DOHH2 (cell line): ENCODE measurements around the gene STK4.

Experiments used
- H3F3A ChIP-seq: fragments of 200-600 bp; sonication (generic), shearing (Covaris generic); 2 replicates; pipeline ENCODE4 v1.6.0; 2016; ENCODE audit warnings: antibody characterized with exemption, mild to moderate bottlenecking; ENCODE audit not compliant: control insufficient read depth, insufficient read depth
- H3K27ac ChIP-seq: fragments of 200-600 bp; sonication (generic); 2 replicates; pipeline ENCODE4 v1.5.1; 2014; ENCODE audit warnings: low read depth, mild to moderate bottlenecking, low read length, moderate library complexity
- H3K27me3 ChIP-seq: fragments of 200-600 bp; sonication (generic); 2 replicates; pipeline ENCODE4 v1.6.1; 2014; ENCODE audit warnings: mild to moderate bottlenecking, low read length, mixed read lengths; ENCODE audit not compliant: control insufficient read depth
- H3K36me3 ChIP-seq: fragments of 200-600 bp; sonication (generic); 2 replicates; pipeline ENCODE4 v1.6.1; 2014; ENCODE audit warnings: mild to moderate bottlenecking, low read length, moderate library complexity, mixed read lengths; ENCODE audit not compliant: control insufficient read depth
- H3K4me1 ChIP-seq: fragments of 200-600 bp; sonication (generic); 2 replicates; pipeline ENCODE4 v1.6.1; 2014; ENCODE audit warnings: mild to moderate bottlenecking, low read length, mixed read lengths; ENCODE audit not compliant: control insufficient read depth
- H3K4me2 ChIP-seq: fragments of 200-600 bp; sonication (generic); 2 replicates; pipeline ENCODE4 v1.6.0; 2014; ENCODE audit warnings: mild to moderate bottlenecking, low read length, moderate library complexity
- H3K4me3 ChIP-seq: fragments of 200-600 bp; sonication (generic); 2 replicates; pipeline ENCODE4 v1.5.1; 2014; ENCODE audit warnings: mild to moderate bottlenecking, low read length, mixed read lengths
- H3K79me2 ChIP-seq: fragments of 200-600 bp; sonication (generic); 2 replicates; pipeline ENCODE4 v1.6.1; 2014; ENCODE audit warnings: mild to moderate bottlenecking, low read length, mixed read lengths; ENCODE audit not compliant: control insufficient read depth
- H3K9me2 ChIP-seq: fragments of 200-600 bp; sonication (generic); replicated peaks from 2 replicates; pipeline ENCODE4 v1.6.1; 2014; ENCODE audit warnings: mild to moderate bottlenecking, low read length, mixed read lengths; ENCODE audit not compliant: control insufficient read depth
- H3K9me3 ChIP-seq: fragments of 200-600 bp; sonication (generic); 2 replicates; pipeline ENCODE4 v1.6.1; 2014; ENCODE audit warnings: antibody characterized with exemption, low read length, mixed read lengths; ENCODE audit not compliant: control insufficient read depth, insufficient read depth
- H4K20me1 ChIP-seq: fragments of 200-600 bp; sonication (generic); 2 replicates; pipeline ENCODE4 v1.6.0; 2014; ENCODE audit warnings: low read depth, mild to moderate bottlenecking, antibody characterized with exemption, low read length, moderate library complexity; ENCODE audit not compliant: control insufficient read depth, insufficient read depth
- EZH2phosphoT487 ChIP-seq: fragments of 200-600 bp; sonication (generic); IDR thresholded peaks from 2 replicates; pipeline ENCODE4 v1.6.1; 2017; ENCODE audit warnings: borderline replicate concordance, mild to moderate bottlenecking, antibody characterized with exemption, low read length, moderate library complexity, mixed read lengths
- TF ChIP-seq, protein P1 (sequence below): fragments of 200-600 bp; sonication (generic); IDR thresholded peaks from one replicate; pipeline ENCODE4 v1.5.1; 2014; ENCODE audit warnings: antibody characterized with exemption, mild to moderate bottlenecking, low read depth, low read length; ENCODE audit not compliant: poor library complexity, severe bottlenecking

The STK4 gene

GRCh38 chr20:45087097-45087790, 120.9 kb downstream of the STK4 start:
- H3K4me2 ChIP-seq, result peak overlapping the region; percentile 23
- H3K9me3 ChIP-seq, result no peaks in the 10 kb centered on the region
- no peaks in the 10 kb centered on the region for H3F3A ChIP-seq
- H3K36me3 ChIP-seq, result peaks cover 45% of the 10 kb centered on the region
- TF ChIP-seq, protein P1, sequence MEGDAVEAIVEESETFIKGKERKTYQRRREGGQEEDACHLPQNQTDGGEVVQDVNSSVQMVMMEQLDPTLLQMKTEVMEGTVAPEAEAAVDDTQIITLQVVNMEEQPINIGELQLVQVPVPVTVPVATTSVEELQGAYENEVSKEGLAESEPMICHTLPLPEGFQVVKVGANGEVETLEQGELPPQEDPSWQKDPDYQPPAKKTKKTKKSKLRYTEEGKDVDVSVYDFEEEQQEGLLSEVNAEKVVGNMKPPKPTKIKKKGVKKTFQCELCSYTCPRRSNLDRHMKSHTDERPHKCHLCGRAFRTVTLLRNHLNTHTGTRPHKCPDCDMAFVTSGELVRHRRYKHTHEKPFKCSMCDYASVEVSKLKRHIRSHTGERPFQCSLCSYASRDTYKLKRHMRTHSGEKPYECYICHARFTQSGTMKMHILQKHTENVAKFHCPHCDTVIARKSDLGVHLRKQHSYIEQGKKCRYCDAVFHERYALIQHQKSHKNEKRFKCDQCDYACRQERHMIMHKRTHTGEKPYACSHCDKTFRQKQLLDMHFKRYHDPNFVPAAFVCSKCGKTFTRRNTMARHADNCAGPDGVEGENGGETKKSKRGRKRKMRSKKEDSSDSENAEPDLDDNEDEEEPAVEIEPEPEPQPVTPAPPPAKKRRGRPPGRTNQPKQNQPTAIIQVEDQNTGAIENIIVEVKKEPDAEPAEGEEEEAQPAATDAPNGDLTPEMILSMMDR, result no peak
- no peak for TF ChIP-seq EZH2phosphoT487
- peak overlapping the region; percentile 6; the same call in 1 of the 2 replicates for H3K27ac ChIP-seq
- H3K27me3 ChIP-seq, result no peaks in the 10 kb centered on the region
- H3K9me2 ChIP-seq, result no peaks in the 10 kb centered on the region
- H4K20me1 ChIP-seq, result no peaks in the 10 kb centered on the region
- no peaks in the 10 kb centered on the region for H3K79me2 ChIP-seq
- H3K4me1 ChIP-seq, result peaks cover 35% of the 10 kb centered on the region
- no peak overlapping the region for H3K4me3 ChIP-seq

GRCh38 chr20:45087814-45088213, 121.5 kb downstream of the STK4 start:
- Histone ChIP-seq H3K27me3 (no peaks in the 10 kb centered on the region), H3K4me2 (no peak overlapping the region; the same call in 1 of the 2 replicates), H3K4me1 (peaks cover 40% of the 10 kb centered on the region), H3K36me3 (peaks cover 39% of the 10 kb centered on the region), H4K20me1 (no peaks in the 10 kb centered on the region), H3K79me2 (no peaks in the 10 kb centered on the region), H3K9me3 (no peaks in the 10 kb centered on the region), H3F3A (no peaks in the 10 kb centered on the region), H3K27ac (no peak overlapping the region), H3K4me3 (no peak overlapping the region), H3K9me2 (no peaks in the 10 kb centered on the region)
- TF ChIP-seq, protein P1, result no peak
- no peak for TF ChIP-seq EZH2phosphoT487

DNA sequence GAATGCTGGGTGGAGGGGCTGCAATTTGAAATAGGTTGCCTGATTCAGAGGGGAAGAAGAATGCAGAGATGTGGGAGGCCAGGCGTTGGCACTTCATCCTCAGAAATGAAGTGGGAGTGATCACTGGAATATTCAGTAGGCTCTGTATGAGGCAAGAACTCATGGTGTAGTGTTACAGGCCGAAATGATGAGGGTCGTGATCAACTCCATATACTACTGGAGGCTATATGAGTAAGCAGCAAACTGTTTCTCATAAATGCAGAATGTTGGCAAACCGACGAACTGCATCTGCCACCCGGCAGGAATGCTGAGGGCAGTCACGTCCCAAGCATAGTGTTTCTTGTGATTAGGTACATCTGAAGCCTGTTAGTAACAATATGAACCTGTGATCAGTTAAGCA, 121.9 kb downstream of the STK4 start:
- H3K9me2 ChIP-seq, result no peaks in the 10 kb centered on the region
- H3K4me2 ChIP-seq, result no peak overlapping the region
- no peaks in the 10 kb centered on the region for H3K79me2 ChIP-seq
- no peaks in the 10 kb centered on the region for H3F3A ChIP-seq
- H3K36me3 ChIP-seq, result peaks cover 39% of the 10 kb centered on the region
- H3K4me3 ChIP-seq, result no peak overlapping the region
- TF ChIP-seq, protein P1, result no peak
- TF ChIP-seq EZH2phosphoT487, result no peak
- peaks cover 40% of the 10 kb centered on the region for H3K4me1 ChIP-seq
- H4K20me1 ChIP-seq, result no peaks in the 10 kb centered on the region
- no peaks in the 10 kb centered on the region for H3K9me3 ChIP-seq
- H3K27me3 ChIP-seq, result no peaks in the 10 kb centered on the region
- no peak overlapping the region for H3K27ac ChIP-seq
